ENCODE data around the gene PGK1.
"Not testable (repeated sequence)": the region's sequence is repeated elsewhere in the genome, so short reads cannot be mapped to it uniquely, and the experiment has no call there.

The PGK1 gene

GRCh38 chrX:78103623-78104446 lies at the start of gene PGK1:
TSS of gene PGK1 (plus strand) at chrX:78104248. CDS start at chrX:78104341, 93 bp downstream.
- H3K4me1 Mint-ChIP-seq (ENCODE audit: low read depth): peaks cover 33% of the 10 kb centered on the region
- no peaks in the 10 kb centered on the region for H3K27me3 Mint-ChIP-seq (ENCODE audit: low read depth)
- peaks cover 9% of the 10 kb centered on the region for H3K9me3 Mint-ChIP-seq
- H3K36me3 Mint-ChIP-seq (ENCODE audit: low read depth): peaks cover 43% of the 10 kb centered on the region
- H3K4me3 Mint-ChIP-seq: peak within 1 kb of the TSS; percentile 98
- H3K27ac Mint-ChIP-seq: peak within 1 kb of the TSS; percentile 92
- peak; percentile 93 for DNase-seq (ENCODE audit: low spot score)

GRCh38 chrX:78063687-78064086 lies 40.4 kb upstream of the PGK1 start:
- no peak for DNase-seq (ENCODE audit: low spot score)
- Mint-ChIP-seq H3K36me3 (ENCODE audit: low read depth) (no peaks in the 10 kb centered on the region), H3K4me1 (ENCODE audit: low read depth) (peaks cover 14% of the 10 kb centered on the region), H3K27me3 (ENCODE audit: low read depth) (no peaks in the 10 kb centered on the region), H3K27ac (no peak overlapping the region), H3K9me3 (no peaks in the 10 kb centered on the region), H3K4me3 (no peak overlapping the region)

- H3K27ac Mint-ChIP-seq: no peak overlapping the region
- no peaks in the 10 kb centered on the region for H3K27me3 Mint-ChIP-seq (ENCODE audit: low read depth)
Measured at GRCh38 chrX:78064152-78064551, 39.9 kb upstream of the PGK1 start.

GRCh38 chrX:78064698-78065601 lies 39.1 kb upstream of the PGK1 start:
- not testable (repeated sequence) for H3K4me3 Mint-ChIP-seq; H3K36me3 Mint-ChIP-seq (ENCODE audit: low read depth); H3K27ac Mint-ChIP-seq; H3K27me3 Mint-ChIP-seq (ENCODE audit: low read depth); H3K9me3 Mint-ChIP-seq
- H3K4me1 Mint-ChIP-seq (ENCODE audit: low read depth): peaks cover 14% of the 10 kb centered on the region
- DNase-seq (ENCODE audit: low spot score): peak; percentile 17

More at GRCh38 chrX:78064152-78064551, 39.9 kb upstream of the PGK1 start:
- DNase-seq (ENCODE audit: low spot score): no peak
- H3K4me3 Mint-ChIP-seq: no peak overlapping the region
- no peaks in the 10 kb centered on the region for H3K9me3 Mint-ChIP-seq
- H3K4me1 Mint-ChIP-seq (ENCODE audit: low read depth): peaks cover 14% of the 10 kb centered on the region
- no peaks in the 10 kb centered on the region for H3K36me3 Mint-ChIP-seq (ENCODE audit: low read depth)

- H3K27ac Mint-ChIP-seq: no peak overlapping the region
- no peaks in the 10 kb centered on the region for H3K27me3 Mint-ChIP-seq (ENCODE audit: low read depth)
- H3K4me3 Mint-ChIP-seq: no peak overlapping the region
Measured at GRCh38 chrX:78066110-78066509, 37.9 kb upstream of the PGK1 start.

GRCh38 chrX:78071331-78071730 lies 32.7 kb upstream of the PGK1 start:
- Mint-ChIP-seq H3K4me3 (no peak overlapping the region), H3K36me3 (ENCODE audit: low read depth) (peaks cover 3% of the 10 kb centered on the region), H3K9me3 (peaks cover 18% of the 10 kb centered on the region), H3K4me1 (ENCODE audit: low read depth) (peaks cover 11% of the 10 kb centered on the region), H3K27me3 (ENCODE audit: low read depth) (no peaks in the 10 kb centered on the region), H3K27ac (no peak overlapping the region)
- DNase-seq (ENCODE audit: low spot score): no peak

More at GRCh38 chrX:78066110-78066509, 37.9 kb upstream of the PGK1 start:
- Mint-ChIP-seq H3K4me1 (ENCODE audit: low read depth) (peaks cover 14% of the 10 kb centered on the region), H3K9me3 (no peaks in the 10 kb centered on the region), H3K36me3 (ENCODE audit: low read depth) (no peaks in the 10 kb centered on the region)
- no peak for DNase-seq (ENCODE audit: low spot score)

GRCh38 chrX:78073147-78074077 lies 30.6 kb upstream of the PGK1 start:
- H3K27ac Mint-ChIP-seq: peak overlapping the region; percentile 81
- not testable (repeated sequence) for H3K4me1 Mint-ChIP-seq (ENCODE audit: low read depth); H3K36me3 Mint-ChIP-seq (ENCODE audit: low read depth); H3K27me3 Mint-ChIP-seq (ENCODE audit: low read depth)
- DNase-seq (ENCODE audit: low spot score): peak; percentile 10
- peak overlapping the region; percentile 37 for H3K4me3 Mint-ChIP-seq
- H3K9me3 Mint-ChIP-seq: peaks cover 22% of the 10 kb centered on the region

- H3K4me1 Mint-ChIP-seq (ENCODE audit: low read depth): peaks cover 8% of the 10 kb centered on the region
- H3K36me3 Mint-ChIP-seq (ENCODE audit: low read depth): peaks cover 3% of the 10 kb centered on the region
- no peak for DNase-seq (ENCODE audit: low spot score)
- H3K4me3 Mint-ChIP-seq: no peak overlapping the region
- no peak overlapping the region for H3K27ac Mint-ChIP-seq
- H3K27me3 Mint-ChIP-seq (ENCODE audit: low read depth): no peaks in the 10 kb centered on the region
- peaks cover 22% of the 10 kb centered on the region for H3K9me3 Mint-ChIP-seq
Measured at GRCh38 chrX:78074088-78074487, 30.0 kb upstream of the PGK1 start.

- Mint-ChIP-seq H3K27ac (no peak overlapping the region), H3K9me3 (peaks cover 22% of the 10 kb centered on the region), H3K36me3 (ENCODE audit: low read depth) (peaks cover 3% of the 10 kb centered on the region), H3K27me3 (ENCODE audit: low read depth) (no peaks in the 10 kb centered on the region), H3K4me1 (ENCODE audit: low read depth) (peaks cover 10% of the 10 kb centered on the region), H3K4me3 (no peak overlapping the region)
- peak; percentile 4 for DNase-seq (ENCODE audit: low spot score)
Measured at GRCh38 chrX:78075787-78076389, 28.2 kb upstream of the PGK1 start.

GRCh38 chrX:78081413-78081812 lies 22.6 kb upstream of the PGK1 start:
- not testable (repeated sequence) for H3K36me3 Mint-ChIP-seq (ENCODE audit: low read depth); H3K27ac Mint-ChIP-seq; DNase-seq (ENCODE audit: low spot score); H3K4me3 Mint-ChIP-seq; H3K4me1 Mint-ChIP-seq (ENCODE audit: low read depth); H3K9me3 Mint-ChIP-seq; H3K27me3 Mint-ChIP-seq (ENCODE audit: low read depth)

GRCh38 chrX:78092296-78092695 lies 11.8 kb upstream of the PGK1 start:
- no peaks in the 10 kb centered on the region for H3K36me3 Mint-ChIP-seq (ENCODE audit: low read depth)
- no peak for DNase-seq (ENCODE audit: low spot score)
- H3K27ac Mint-ChIP-seq: no peak overlapping the region
- no peaks in the 10 kb centered on the region for H3K9me3 Mint-ChIP-seq
- H3K27me3 Mint-ChIP-seq (ENCODE audit: low read depth): peaks cover 9% of the 10 kb centered on the region
- H3K4me1 Mint-ChIP-seq (ENCODE audit: low read depth): peaks cover 5% of the 10 kb centered on the region
- H3K4me3 Mint-ChIP-seq: no peak overlapping the region

- Mint-ChIP-seq H3K36me3 (ENCODE audit: low read depth) (peaks cover 5% of the 10 kb centered on the region), H3K27me3 (ENCODE audit: low read depth) (no peaks in the 10 kb centered on the region), H3K9me3 (peaks cover 9% of the 10 kb centered on the region), H3K4me3 (no peak overlapping the region), H3K27ac (no peak overlapping the region), H3K4me1 (ENCODE audit: low read depth) (peaks cover 10% of the 10 kb centered on the region)
- DNase-seq (ENCODE audit: low spot score): no peak
Measured at GRCh38 chrX:78098108-78098507, 5.9 kb upstream of the PGK1 start.

- Mint-ChIP-seq H3K27me3 (ENCODE audit: low read depth) (no peaks in the 10 kb centered on the region), H3K4me3 (peak overlapping the region; percentile 98), H3K27ac (peak overlapping the region; percentile 72), H3K36me3 (ENCODE audit: low read depth) (peaks cover 28% of the 10 kb centered on the region), H3K4me1 (ENCODE audit: low read depth) (peaks cover 21% of the 10 kb centered on the region), H3K9me3 (peaks cover 9% of the 10 kb centered on the region)
- no peak for DNase-seq (ENCODE audit: low spot score)
Measured at GRCh38 chrX:78102091-78102490, 2.0 kb upstream of the PGK1 start.
